Measurements from ENCODE around the gene ARID1B.

The ARID1B gene

DNA sequence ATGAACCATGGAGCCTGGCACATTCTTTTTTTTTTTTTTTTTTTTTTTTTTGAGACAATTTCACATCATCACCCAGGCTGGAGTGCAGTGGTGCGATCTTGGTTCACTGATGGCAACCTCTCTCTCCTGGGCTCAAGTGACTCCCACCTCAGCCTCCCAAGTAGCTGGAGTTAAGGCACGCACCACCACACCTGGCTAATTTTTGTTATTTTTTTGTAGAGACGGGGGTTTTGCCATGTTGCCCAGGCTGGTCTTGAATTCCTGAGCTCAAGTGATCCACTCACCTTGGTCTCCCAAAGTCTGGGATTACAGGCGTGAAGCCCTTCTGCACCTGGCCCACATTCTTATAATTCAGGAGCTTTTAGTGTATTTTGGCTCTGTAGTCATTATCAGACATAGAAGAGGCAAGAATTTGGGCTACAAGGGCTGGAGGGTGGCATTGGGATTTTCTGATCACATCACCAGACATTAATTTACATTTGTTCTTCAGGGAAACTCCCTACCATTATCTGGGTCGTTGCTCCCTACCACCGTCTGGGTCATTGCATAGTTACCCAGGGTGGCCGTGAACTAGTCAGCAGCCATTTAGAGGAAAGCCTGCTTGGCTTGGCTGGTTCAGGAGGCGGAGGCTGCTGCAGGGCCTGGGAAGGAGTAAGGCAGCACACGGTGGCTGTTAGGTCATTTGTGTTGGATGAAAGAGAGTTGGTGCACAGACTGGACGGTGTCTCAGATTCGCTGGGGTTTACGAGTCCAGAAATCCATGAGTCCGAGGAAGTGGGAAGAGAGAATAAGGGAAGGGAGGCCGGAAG is 17.6 kb downstream of the ARID1B start:
- no peak for DNase-seq

DNA sequence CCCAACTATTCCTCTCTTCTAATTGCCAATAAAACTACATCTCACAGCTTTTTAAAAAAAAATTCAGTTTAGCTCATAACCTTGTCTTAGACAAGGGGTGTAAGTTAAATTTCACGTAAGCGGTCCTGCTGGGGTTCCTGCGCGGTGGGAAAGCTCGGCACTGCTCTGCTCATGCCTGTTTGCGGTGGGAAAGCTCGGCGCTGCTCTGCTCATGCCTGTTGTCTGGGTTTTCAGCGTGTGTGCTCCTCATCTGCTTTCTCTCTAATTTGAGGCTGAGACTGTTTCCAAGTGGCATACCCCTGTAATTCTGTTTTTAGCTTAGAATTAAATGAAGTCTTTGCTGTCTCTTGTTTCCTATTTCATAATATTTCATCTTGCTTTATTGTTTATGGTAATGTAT is 18.6 kb downstream of the ARID1B start:
- DNase-seq = no peak

DNA sequence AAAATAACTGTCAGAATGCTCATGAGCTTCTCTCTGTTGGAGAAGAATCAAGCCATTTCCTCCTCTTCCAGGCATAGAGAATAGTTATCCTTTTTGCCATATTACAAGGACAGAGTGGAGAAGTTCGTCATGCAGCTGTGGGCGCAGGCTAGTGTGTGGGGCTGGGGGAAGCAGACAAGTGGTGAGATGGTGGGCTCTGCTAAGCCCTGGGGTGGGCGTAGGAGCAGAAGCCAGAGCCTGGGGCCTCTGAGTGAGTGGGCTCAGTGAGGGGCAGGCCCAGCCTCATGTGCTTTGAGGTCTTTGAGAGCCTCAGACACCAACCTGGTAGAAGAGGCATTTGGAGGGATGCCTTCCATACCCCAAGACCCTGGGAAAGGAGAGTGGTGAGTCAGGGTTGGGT is 19.4 kb downstream of the ARID1B start:
- DNase-seq = no peak

DNA sequence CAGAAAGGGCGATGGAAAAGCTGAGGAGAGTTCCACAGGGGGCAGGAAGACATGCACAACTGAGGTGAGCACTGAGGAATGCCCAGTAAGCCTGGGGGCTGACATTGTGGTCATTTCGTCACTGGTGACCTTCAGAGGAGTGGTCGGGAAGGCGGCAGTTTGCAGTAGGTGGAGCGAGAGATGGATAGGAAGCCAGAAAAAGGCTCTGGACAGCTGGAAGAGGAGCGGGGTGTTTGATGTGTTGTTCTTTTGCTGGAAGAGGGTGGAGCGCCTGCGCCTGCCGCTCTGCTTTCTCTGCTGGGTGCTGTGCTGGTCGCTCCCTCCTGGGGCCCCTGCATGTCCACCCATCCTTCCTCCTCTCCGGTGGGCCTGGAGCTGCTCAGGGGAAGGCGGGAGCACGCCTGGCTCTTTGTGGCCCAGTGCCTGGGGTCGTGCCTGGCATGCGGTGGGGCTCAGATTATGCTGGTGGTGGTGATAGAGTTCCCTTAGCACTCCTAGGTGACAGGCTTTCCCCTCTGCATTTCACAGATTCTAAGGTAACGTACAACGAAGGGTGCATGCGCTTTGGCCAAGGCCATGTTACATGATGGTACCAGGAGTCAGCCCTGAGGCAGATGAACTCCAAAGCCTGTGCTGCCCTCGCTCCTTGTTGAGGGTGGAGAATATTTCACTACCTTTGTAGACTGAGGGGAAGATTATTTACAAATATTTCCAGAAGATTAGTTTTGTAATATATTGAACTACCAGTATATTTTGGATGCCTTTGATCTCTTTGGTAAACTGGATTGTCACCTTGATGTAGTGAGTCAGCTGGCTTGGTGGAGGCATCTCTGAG is 20.9 kb downstream of the ARID1B start:
- DNase-seq = no peak

DNA sequence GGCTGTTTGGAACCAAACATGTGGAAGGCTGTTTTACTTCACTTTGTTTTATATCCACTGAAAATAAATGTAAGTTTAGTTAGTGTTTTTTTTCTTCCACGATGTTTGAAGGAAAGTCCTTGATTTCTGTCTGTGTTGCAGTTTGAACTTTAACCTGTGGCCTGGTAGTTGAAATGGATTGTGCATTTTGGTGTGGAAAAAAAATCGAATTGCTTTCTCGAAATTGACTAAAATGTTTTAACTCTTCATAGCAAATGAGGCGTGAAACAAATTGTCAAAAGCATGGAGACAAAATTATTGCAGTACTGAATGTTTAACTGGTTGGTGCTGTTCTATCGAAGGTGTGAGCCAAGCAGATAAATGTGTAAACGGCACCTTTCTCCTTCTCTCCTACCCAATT is 24.5 kb downstream of the ARID1B start:
- DNase-seq = no peak

DNA sequence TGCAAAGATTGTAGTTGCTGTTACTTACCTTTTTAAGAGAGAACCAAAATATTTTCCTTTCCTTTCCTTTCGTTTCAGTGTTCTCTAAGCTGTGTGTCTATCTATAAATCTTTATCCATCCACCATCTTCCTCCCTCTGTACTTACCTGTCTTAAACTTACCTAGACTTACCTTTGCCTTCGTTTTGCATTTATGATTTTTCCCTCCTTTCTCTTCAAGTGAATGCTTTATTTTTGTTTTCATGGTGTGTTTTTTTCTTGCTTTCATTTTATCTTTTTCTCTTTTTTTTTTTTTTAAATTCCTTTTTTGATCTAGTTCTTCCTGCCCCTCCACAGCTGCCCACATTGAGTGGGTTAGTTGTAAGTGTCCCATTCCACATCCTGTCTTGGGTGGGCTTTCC is 26.2 kb downstream of the ARID1B start:
- DNase-seq = no peak

DNA sequence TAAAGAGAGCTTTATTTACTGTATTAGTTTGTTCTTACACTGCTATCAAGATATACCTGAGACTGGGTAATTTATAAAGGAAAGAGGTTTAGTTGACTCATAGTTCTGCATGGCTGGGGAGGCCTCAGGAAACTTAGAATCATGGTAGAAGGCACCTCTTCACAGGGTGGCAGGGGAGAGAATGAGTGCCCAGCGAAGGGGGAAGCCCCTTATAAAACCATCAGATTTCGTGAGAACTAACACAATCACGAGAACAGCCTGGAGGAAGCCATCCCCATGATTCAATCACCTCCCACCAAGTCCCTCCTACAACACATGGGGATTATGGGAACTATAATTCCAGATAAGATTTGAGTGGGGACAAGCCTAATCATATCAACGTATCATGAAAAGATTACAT is 27.2 kb downstream of the ARID1B start:
- DNase-seq = no peak

DNA sequence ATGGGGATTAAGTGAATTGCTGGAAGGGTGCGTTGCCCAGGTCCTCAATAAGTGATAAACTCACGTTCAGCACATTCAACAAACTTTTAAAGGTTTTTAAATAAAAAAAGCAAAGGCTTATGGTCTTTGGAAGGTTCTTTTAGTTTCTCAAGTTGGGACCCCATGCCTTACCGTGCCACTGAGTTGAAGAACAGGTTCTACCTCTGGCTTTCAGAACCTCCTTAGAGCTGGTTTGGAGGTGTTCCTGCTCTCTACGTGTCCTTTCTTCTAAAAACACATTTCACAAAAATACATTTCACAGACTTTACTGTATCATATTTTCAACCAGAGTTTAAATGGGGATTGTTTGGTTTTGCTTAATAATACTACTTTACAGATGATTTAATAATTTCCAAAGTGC is 29.0 kb downstream of the ARID1B start:
- no peak for DNase-seq

DNA sequence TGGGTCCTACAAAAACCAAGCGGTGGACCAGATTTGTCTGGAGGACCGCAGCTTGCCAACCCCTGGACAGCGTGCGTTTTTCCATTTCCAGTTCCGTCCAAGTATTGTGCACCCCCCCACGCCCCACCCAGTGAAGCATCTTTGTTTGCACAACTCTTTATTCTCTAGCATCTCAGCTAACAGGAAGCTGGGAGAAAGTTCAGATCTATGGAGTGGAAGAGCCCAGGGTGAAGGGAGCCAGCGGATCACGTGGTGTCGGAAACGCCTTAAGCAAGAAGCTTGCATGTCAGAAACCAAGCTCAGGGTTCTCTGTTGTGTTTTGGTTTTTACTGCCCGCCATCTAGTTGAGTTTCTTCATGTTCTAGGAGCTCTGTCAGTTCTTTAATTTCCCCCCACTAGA is 29.9 kb downstream of the ARID1B start:
- no peak for DNase-seq

DNA sequence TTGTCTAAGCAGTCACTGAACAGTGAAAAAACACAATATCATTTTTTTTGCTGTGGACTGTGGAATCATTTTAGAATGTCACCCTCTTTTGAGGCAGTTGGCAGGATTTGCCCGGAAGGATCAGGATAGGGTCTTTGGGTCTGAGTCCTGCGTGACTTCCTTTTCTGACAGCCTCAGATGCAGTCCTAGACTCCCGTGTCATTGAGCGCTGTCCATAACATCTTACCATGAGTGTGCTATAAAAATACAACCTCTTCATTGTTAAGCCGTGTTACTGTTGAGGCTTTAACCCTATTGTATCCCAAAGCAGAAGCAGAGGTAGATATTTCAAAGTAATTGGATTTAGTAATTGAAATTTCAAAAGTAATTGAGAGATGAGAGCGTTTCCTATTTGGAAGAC is 30.6 kb downstream of the ARID1B start:
- DNase-seq = no peak

DNA sequence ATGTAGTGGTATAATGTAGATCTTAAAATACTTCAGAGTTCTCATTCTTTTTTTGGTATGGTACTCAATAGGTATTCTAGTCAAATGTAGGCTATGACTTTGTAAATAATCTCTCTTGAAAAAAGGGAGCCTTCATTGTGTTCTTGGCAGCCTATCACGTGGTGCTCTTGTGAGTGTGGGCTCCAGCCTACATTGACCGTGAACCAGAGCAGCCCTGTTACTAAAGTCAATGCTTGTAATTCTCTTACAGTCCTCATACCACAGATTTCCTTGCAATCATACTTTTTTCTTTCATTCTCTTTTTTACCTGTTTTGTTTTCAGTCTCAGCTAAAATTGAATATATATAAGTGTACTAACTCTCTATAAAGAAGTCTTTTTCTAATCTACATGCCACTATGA is 31.1 kb downstream of the ARID1B start:
- no peak for DNase-seq

DNA sequence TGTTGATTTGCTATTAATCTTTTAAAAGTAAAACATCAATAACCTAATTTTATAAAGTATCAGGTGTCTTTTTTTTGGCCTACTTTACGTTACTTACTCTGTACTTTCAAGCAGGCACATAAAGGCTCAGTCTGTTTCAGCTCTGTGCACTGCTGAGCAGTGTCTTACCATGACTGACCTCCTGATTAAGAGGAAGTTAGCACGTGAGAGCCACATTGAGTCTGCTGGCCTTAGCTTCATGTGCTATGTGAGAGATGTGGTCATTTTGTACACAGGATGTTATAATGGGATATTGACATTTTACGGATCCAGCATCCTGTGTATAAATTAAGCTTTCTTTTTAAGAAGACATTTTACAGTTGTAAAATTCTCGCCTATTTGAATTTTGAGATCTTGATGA is 31.9 kb downstream of the ARID1B start:
- DNase-seq = no peak

DNA sequence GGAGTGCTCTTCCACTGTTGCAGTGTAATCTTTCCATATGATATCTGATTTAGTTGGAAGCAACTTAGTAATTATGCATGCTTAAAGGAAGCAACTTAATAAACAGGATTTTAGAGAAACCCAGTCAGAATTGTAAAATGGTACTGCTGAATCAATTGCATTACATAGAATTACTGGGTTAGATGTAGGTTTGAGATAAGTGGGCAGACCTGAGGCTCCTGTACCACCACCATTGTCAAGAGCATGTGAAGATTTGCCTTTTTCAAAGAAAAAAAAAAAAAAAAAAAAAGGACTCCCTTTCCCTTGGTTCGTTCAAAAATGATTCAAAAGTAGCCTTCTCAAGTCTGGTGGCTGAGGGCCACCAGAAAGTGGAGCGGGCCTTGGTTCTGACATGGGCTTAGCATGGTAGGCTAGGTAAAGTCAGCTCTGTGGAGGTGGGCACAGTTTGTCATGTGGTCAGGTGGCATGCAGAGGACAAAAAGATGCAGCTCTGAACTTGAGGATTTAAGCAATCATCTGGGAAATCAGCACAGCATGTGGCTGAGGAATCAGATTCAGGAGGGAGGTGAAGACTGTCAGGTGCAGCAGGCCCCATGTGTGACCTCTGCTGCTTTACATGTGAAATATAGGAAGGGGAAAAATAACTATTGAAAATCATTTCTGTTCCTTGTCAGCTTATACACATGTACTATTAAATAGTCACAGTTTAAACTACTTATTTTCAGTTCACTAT is 32.4 kb downstream of the ARID1B start:
- no peak for DNase-seq

DNA sequence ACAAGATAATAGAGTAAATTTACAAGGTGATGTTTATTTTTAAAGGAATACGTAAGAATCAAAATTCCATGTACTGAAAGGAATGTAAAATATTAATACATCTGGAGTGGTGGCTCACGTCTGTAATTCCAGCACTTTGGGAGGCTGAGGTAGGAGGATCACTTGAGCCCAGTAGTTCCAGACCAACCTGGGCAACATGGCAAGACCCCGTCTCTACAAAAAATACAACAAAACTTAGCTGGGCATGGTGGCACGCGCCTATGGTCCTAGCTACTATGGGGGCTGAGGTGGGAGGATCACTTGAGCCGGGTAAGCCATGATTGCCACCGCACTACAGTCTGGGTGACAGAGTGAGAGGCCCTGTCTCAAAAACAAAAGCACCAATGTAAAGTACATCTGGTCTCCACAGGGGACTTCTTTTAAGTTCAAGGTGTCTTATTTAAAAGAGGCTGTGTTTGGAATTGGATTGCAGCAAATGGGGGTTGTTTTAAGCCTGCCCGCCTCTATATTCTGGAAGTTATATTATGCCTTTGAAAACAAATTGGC is 36.9 kb downstream of the ARID1B start:
- no peak for DNase-seq

DNA sequence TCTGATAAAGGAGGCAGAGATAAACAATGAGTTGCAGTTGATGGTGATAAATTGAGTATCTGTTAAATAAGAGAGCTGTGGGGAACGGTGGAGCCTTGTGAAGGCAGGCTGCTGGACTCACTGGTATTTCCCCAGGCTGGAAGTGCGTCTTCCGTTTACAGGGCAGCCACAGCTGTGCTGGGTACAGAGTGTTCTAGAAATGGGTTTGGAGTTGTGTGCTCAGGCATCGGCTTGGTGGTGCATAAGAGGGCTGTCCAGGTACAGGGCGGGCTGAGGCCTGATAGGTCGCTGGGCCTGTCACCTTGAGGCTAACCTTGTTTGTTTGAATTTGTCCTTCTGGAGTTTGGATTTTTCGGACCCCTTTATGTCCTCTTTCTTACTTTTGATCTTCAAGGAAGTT is 39.3 kb downstream of the ARID1B start:
- DNase-seq = no peak

DNA sequence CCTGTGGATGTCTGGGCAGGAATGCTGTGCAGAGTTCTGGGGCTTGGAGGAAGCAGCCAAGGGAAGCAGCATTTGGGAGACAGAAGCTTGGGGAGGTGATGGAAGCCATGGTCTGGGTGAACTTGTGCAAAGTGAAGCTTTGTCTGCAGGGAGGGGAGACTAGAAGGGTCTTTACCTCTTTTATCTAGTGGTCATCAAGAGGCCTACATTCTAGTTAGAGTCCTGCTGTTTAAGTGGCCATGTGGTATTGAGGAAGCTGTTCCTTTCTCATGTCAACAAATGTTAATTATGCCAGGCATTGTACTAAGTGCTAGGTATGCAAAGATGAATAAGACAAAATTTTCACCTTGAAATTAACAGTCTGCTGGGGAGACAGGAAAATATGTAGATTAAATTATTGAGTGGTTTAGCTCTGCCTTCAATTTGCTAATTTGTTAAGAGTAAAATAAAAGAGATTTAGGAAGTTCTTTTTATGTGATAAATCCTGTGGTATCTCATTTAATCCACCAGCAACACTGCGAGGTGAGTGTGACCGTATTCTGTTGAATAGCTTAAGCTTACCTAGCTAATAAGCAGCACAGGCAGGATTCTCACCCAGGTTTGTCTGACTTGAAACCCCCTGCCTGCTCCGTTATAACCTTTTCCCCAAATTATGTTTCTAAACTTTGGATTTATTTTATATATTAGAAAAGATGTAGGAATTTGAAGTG is 43.1 kb downstream of the ARID1B start:
- DNase-seq = no peak

DNA sequence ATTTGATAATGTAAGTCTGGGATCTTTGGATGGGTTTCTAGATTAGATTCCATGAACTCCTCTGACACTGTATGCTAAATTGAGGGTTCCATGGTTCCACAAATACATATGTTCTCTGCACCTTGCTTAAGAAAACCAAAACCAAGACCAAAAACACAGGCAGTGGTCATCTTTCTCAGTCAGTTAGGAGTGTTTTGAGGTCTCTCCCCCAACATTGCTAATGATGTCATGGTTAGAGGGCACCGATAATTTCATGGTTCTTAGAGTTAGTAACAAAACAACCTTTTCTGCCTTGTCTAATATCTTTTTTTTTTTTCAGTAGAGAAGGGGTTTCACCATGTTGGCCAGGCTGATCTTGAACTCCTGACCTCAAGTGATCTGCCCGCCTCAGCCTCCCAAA is 44.5 kb downstream of the ARID1B start:
- DNase-seq = no peak

DNA sequence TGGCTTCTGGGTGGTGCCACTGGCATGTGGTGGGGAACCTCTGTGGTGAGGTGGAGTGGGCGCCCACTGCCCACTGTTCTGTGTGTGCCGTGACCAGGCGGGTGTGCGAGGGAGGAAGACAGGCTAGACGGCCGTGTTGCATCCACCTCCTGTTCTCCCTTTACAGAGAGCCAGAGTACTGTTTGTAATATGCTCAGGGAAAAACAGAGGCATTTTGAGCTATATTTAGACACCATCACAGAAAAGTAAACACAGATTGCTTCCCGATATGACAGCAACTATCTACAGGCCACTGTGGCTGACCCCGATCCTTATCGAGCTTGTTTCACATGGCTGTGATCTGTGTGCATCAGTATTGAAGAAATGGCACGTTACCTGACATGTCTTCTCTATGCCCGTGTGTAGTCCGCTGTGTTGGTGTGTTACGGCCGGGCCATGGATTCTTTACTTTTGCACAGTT is 45.6 kb downstream of the ARID1B start:
- no peak for DNase-seq

DNA sequence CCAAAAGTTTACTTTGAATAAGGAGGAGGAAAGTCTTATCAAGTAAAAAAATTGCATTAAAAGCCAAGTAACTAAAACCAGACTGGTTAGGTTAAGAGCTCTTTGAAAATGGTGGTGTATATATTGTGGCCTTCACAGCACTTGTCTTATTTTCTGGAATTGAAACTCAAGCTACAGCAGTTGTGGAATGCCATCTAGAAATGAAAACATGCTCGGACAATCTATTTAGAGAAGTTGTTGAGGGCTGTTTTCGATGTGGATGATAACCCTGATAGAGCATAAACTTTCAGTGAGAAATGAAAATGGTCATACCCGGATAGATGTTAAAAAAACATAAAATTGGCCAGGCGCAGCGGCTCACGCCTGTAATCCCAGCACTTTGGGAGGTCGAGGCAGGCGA is 47.0 kb downstream of the ARID1B start:
- DNase-seq = no peak

DNA sequence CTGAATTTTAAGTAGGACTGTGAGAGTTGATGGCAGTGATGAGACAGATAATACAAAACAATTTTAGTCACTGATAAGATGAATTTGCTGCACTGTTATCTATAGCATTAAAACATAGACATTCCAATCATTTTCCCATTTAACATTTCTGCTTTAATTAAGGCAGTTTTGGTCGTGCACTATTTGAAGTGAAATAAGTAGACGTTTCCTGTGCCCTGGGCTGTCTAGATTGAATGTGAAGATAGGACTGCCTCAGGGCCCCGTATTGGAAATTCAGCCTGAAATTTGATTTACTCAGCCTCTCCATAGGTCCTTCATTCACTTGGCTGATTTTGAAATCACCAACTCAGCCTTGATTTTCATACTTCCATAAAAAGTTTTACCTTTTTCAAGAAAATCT is 48.3 kb downstream of the ARID1B start:
- no peak for DNase-seq

DNA sequence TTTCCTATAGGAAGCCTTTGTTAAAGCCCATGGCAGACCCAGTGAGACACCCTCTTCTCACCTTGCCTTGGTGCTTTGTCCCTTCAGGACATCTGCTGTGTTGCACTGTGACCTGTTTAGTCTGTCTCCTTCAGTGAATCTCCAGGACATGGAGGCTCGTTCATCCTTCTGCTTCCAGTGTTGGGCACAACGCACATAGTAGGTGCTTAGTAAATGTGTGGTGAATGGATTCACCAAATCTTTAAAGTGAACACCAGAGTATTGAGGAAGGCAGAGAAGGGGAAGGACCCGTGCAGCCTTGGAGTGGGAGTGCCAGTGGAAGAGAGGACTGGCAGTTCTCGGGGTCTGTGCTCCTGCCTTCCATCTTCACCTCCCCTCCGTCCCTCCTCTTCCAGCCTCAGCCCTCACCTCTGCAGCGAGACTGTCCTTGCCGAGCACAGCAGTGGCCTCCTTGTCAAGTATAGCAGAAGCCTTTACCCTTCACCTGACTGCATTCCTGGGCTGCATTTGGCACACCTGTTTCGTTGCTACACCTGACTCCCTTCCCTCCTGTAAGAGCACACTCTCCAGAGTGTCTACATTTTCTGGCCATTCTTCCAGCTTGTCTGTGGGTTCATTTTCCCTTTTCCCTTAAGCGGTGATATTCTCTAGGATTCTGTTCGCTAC is 49.2 kb downstream of the ARID1B start:
- no peak for DNase-seq

DNA sequence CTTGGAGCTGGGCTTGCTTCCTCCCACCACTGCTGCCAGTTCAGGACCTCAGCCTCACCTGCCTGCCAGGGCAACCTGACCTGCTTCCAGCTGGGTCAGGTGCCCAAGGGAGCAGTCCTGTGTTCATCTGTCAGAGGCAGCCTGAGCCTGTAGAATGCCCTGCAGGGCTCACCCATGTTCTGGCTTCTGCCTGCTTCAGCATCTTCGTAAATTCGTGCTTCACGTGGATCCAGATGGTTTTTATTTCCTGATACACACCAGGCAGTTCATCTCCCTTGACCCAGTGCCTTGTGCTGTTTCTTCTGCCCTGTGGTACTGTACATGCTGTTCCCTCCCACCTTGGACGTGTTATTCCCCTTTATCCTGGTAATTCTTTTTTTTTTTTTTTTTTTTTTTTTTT is 50.2 kb downstream of the ARID1B start:
- DNase-seq = no peak

All from islet precursor cell (in vitro differentiated cells).